HG03060 (cell line): ENCODE results near the gene WWC1.
A peak's percentile ranks its signal among the peaks of the same experiment; 100 is the strongest.
"Not testable (repeated sequence)": the region's sequence is repeated elsewhere in the genome, so short reads cannot be mapped to it uniquely, and the experiment has no call there.

Experiments
- ATAC-seq: cut with Tn5 transposase; IDR thresholded peaks from one replicate; pipeline ENCODE4 v1.9.1; 2021; ENCODE audit warnings: low read depth, moderate number of reproducible peaks; ENCODE audit not compliant: unreplicated experiment

WWC1 gene

GRCh38 chr5:168307022-168307421 lies 15.6 kb downstream of the WWC1 start:
- ATAC-seq, result no peak

GRCh38 chr5:168307925-168308584 lies 16.6 kb downstream of the WWC1 start:
- ATAC-seq, result no peak

- ATAC-seq, result no peak
Measured at GRCh38 chr5:168308976-168309598, 17.6 kb downstream of the WWC1 start.

- ATAC-seq, result not testable (repeated sequence)
Measured at GRCh38 chr5:168310541-168310940, 19.1 kb downstream of the WWC1 start.

- no peak for ATAC-seq
Measured at GRCh38 chr5:168311061-168311566, 19.7 kb downstream of the WWC1 start.

GRCh38 chr5:168312606-168313295 lies 21.3 kb downstream of the WWC1 start:
- no peak for ATAC-seq

- ATAC-seq, result no peak
Measured at GRCh38 chr5:168313596-168314204, 22.3 kb downstream of the WWC1 start.

- no peak for ATAC-seq
Measured at GRCh38 chr5:168314735-168315411, 23.4 kb downstream of the WWC1 start.

GRCh38 chr5:168315416-168316138 lies 24.1 kb downstream of the WWC1 start:
- ATAC-seq, result no peak

GRCh38 chr5:168316139-168316578 lies 24.7 kb downstream of the WWC1 start:
- ATAC-seq, result no peak

GRCh38 chr5:168317096-168317520 lies 25.7 kb downstream of the WWC1 start:
- no peak for ATAC-seq

GRCh38 chr5:168317521-168318147 lies 26.2 kb downstream of the WWC1 start:
- no peak for ATAC-seq

- peak; percentile 52 for ATAC-seq
Measured at GRCh38 chr5:168318240-168318639, 26.8 kb downstream of the WWC1 start.

GRCh38 chr5:168319774-168320173 lies 28.3 kb downstream of the WWC1 start:
- ATAC-seq, result no peak

GRCh38 chr5:168320805-168321204 lies 29.4 kb downstream of the WWC1 start:
- ATAC-seq, result no peak

- ATAC-seq, result no peak
Measured at GRCh38 chr5:168324859-168325630, 33.6 kb downstream of the WWC1 start.

- ATAC-seq, result no peak
Measured at GRCh38 chr5:168327019-168327421, 35.6 kb downstream of the WWC1 start.

GRCh38 chr5:168327451-168327850 lies 36.0 kb downstream of the WWC1 start:
- no peak for ATAC-seq

GRCh38 chr5:168327994-168328393 lies 36.5 kb downstream of the WWC1 start:
- no peak for ATAC-seq
